ENCODE measurements around the gene ARRB1. TPM values are rescaled to one million over a fixed set of nuclear protein-coding genes. Genes with fewer than 3 reads are reported as not detected.
"Not testable (repeated sequence)": the region's sequence is repeated elsewhere in the genome, so short reads cannot be mapped to it uniquely, and the experiment has no call there.

The ARRB1 gene
- polyA plus RNA-seq, 1 donor = 22.5 TPM

DNA sequence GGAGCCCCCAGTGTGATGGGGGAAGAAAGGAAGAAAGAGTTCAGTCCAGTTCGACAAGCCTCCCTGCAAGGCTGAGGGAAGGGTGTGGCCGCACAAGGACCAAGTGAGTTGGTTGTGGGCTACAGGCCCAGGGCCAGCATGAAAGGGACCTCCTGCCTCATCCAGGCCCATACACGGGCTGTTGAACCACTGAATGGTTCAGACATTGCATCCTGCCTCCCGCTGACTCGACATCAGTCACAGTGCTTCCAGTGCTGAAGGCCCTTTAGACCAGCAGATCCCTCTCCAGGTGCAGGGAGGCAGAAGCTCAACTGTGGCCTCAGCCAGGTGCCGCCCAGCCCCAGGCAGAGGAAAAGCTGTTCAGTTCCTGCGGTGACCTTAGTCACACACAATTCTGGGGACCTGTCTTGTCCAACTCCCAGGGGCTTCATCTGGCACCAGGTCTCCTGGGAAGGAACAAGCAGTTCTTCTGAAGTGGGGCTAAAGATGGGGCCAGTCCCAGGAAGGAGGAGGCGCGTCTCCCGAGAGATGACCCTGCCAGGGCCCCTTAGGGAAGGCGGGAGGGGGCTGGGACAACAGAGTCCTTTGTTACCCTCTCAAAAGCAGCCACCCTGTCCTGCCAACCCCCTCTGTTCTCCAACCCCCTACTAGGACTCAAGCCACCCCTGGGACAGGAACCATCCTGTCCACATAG, 6.6 kb downstream of the ARRB1 start:
- DNase-seq = no peak

- no peak for DNase-seq
These were observed 7.3 kb downstream of the ARRB1 start for GRCh38 chr11:75344186-75344585.

GRCh38 chr11:75342966-75343870, 8.2 kb downstream of the ARRB1 start:
- DNase-seq = no peak

DNA sequence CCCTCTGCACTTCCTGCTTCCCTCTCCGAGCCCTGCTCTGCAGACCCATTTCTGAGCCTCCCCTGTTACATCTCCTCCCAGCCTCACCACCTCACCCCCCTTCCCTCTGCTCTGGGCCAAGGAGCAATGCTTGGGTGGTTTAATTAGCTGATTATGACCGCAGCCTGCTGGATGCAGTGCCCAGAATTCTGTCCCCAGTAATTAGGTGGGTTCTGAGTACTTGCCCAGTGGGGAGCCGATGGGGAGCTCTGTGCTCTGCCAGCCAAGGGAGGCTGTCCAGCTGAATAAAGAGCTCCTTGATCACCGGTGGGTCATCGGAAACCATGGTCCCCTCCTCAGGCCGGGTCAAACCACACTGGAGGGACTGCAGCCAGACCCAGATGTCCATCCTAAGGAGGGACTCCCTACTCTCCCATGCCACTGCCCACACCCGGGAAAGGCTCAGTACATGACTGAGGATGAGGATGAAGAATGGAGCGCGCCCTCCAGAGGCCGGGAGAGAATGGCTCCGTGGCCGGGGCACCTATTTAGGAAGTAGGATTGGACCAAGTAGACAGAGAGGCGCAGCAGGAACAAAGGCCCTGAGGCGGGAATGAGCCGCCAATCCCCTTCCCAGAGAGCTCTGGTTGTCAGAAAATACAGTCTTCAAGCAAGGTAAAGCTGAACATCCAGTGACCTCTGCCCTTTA, 9.1 kb downstream of the ARRB1 start:
- no peak for DNase-seq

DNA sequence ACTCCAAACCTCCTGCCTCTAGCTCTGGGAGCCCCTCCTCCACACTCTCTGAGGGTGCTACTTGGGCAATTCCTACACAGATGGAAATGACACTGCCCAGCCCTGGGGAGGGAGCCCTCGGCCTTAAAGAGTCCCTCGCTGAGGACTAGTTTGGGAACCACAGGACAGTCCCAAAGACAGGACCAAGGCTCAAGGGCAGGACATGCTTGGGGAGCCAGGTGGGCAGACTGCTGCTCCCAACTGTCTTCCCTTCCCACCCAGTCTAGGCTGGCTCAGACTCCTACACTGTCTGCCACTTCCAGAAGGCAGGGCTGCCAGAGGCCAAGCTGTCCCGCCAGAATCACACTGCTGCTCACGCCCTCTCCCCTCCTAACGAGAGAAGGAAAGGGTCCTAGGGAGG, 9.8 kb downstream of the ARRB1 start:
- no peak for DNase-seq

DNA sequence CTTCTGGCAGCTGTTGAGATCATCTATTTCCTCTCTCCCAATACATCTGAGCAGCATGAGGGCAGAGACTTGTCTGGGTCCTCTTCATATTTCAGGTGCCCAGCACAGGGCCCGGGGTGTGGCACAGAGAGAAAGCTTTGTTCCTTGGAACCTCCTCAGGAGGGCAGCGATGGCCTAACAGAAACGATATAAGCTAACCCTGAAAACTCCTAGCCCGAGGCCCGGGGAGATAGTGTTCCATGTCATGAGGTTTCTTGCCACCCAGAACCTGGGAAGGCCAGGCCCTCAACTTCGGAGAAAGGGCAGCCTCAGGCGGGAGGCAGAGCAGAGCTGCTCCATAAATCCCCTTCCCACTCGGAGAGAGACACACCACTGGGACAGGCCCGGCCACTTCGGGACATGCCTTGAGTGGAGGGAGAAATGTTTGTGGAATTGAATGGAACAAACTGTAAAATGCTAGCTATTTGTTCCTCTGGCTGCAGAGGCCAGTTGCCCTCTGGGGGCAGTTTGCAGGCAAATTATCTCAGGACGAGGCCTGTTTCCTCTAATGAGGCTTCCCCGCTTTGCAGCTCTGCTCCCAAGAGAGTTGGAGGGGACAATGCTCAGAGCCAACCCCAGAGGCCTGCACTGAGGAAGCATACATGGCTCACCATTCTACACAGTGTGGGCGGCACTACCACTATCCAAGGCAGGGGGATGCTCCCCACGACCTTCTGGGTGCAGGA, 11.6 kb downstream of the ARRB1 start:
- no peak for DNase-seq

- no peak for DNase-seq
These were observed 12.8 kb downstream of the ARRB1 start for GRCh38 chr11:75338516-75339208.

DNA sequence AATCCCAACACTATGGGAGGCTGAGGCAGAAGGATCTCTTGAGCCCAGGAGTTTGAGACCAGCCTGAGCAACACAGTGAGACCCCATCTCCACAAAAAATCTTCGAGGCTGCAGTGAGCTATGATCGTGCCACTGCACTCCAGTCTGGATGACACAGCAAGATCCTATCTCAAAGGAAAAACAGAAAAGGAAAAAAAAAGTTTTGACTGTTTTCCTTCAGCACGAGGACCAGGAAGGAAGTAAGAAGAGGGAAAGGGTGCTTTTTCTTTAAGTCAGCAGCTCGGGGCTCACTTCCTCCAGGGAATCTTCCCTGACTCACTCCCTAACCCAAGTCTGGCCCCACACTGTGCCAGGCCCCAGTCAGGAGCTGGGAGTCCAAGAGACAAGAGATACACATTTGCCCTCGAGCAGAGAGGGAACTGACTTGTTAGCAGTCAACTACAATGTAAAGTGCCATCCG, 14.2 kb downstream of the ARRB1 start:
- DNase-seq = no peak

DNA sequence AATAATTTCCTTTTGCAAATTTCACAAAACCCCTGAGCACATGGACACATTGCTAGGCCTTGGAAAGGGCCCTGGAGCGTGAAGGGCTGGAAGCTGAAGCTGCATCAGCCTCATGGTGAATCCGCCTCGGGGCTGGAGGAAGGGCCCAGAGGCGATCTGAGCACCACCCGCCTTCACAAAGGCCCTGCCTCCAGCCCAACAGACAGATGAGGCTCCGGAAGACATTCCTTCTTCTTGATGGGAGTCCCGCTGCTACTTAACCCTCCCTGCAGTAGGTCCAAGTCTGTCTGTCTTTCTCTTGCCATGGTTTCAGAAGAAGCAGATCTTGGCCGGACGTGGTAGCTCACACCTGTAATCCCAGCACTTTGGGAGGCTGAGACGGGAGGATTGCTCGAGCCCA, 16.5 kb downstream of the ARRB1 start:
- no peak for DNase-seq

GRCh38 chr11:75334402-75334891, 17.0 kb downstream of the ARRB1 start:
- DNase-seq = no peak

DNA sequence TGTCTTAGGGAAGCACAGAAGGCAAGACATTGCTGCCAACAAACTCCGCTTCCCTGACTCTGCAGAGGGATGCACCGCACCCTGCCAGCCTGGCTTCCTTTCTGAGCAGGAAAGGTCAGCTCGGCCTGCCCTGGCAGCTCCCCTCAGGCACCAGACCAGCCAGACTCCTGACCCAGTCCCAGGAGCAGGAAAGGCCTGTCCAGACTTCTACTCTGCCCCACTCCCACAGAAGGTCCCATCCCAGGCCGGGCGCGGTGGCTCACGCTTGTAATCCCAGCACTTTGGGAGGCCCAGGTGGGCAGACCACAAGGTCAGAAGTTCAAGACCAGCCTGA, 17.7 kb downstream of the ARRB1 start:
- no peak for DNase-seq

DNA sequence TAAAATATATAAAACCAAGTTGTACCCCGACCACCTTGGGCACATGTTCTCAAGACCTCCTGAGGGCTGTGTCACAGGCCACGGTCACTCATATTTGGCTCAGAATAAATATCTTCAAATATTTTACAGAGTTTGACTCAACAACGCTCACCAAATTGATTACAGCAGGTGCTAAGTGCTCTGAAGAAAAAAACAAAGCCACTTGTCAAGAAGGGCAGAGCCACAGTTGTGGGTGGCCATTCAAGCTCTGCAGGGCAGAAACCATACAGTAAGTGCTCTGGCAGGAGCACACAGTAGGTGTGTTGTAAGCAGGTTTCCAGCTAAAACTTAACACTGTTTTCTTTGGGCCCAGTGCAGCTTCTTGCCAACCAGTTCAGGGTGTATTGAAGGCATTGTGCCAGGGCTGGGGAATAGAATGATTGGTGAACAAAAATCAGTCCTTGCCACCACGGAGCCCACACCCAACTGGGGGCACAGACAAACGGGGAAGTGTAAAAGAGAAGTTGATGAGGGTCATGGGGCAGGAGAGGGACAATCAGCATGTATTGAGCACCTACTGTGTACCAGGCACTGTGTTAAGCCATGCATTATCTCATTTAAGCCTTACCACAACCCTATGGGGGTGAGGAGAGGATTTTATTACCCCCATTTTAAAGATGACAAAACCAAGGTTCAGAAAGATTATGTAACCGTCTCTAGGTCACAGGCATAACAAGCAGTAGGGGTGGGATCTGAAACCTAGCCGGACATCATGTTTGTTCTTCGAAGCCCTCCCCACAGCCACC, 18.2 kb downstream of the ARRB1 start:
- no peak for DNase-seq

- not testable (repeated sequence) for DNase-seq
These were observed 19.7 kb downstream of the ARRB1 start for GRCh38 chr11:75331761-75332160.

- DNase-seq = not testable (repeated sequence)
These were observed 20.2 kb downstream of the ARRB1 start for GRCh38 chr11:75331304-75331703.

DNA sequence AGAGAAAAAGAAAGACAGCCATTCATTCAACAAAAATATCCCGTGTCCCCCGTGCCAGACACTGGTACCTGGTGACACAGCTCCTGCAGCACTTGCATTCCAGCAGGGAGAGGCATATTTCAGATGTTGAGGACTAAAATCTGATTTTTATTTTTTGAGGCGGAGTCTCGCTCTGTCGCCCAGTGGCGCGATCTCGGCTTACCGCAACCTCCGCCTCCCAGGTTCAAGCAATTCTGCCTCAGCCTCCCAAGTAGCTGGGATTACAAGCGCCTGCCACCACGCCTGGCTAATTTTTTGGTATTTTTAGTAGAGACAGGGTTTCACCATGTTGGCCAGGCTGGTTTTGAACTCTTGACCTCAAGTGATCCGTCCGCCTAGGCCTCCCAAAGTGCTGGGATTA, 20.6 kb downstream of the ARRB1 start:
- not testable (repeated sequence) for DNase-seq

- DNase-seq = peak; percentile 55
These were observed 21.2 kb downstream of the ARRB1 start for GRCh38 chr11:75330291-75330690.

DNA sequence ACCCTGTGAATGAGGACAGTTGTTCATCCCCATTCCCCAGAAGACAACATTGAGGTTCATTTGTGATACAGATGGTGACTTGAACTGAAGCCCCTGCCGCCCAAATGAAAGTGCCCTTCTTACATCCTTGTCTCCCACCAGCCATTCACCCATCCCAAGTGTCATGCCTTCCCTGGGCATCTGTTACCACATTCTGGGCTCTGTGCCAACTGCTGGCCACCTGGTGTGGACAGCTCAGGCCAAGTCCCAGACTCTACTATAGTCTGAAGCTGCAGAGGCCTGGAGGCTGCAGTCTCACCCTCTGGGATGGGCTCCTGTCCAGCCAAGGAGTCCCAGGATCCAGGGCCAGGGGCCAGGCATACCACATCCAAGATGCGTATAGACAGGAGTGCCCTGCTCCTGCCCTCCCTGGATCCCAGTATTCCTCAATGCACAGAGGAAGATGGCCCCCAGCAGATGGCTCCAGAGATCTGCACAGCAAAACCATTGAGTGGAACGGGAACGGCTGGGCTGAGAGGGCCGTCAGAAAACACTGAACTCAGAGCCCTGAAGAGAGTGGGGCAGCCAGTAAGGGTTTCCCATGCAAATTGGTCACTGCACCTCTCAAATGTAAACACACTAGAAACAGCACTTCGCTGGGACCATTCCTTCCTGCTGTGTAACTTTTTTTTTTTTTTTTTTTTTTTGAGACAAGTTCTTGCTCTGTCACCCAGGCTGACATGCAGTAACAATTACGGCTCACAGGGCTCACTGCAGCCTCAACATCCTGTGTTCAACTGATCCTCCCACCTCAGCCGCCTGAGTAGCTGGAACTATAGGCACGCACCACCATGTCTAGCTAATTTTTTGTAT, 22.8 kb downstream of the ARRB1 start:
- peak; percentile 80 for DNase-seq

- no peak for DNase-seq
These were observed 25.0 kb downstream of the ARRB1 start for GRCh38 chr11:75326439-75326810.

- no peak for DNase-seq
These were observed 25.6 kb downstream of the ARRB1 start for GRCh38 chr11:75325713-75326438.
